ENCODE data around the gene PTBP3. TPM values are rescaled to one million over a fixed set of nuclear protein-coding genes. Genes with fewer than 3 reads are reported as not detected.

PTBP3 gene
- total and polyA plus RNA-seq, 2 of the 4 experiments (the other 2 are of a cell fraction): 8.6 to 15.6 TPM

DNA sequence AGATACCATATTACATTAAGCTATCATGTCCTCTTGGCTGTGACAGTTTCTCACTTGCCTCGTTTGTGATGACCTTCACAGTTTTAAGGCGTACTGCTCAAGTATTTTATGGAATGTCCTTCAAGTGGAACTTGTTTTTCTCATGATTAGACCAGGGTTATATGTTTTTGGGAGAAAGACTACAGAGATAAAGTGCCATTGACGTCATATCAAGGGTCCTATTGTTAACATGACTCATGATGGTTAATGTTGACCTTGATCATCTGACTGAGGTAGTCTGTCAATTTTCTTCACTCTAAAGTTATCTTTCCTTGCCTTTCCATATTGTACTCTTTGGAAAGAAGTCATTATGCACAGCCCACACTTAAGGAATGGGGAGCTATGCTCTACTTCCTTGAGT, 17.8 kb upstream of the PTBP3 start:
- no CpG with 5 or more reads among the region's 3 CpGs for WGBS, 2 experiments (ENCODE audit: extremely low coverage in 2 of 2, insufficient read length in 1 of 2)
- Histone ChIP-seq H3K9me3 (ENCODE audit: control insufficient read depth, insufficient read depth, low read length) (no peaks in the 10 kb centered on the region), H3K4me1 (ENCODE audit: control insufficient read depth, insufficient read depth, low read length) (no peaks in the 10 kb centered on the region; the same call in 1 of the 2 replicates), H3K4me2 (ENCODE audit: low read depth, low read length) (no peak overlapping the region), H3K27me3 (ENCODE audit: control insufficient read depth, insufficient read depth, low read length) (no peaks in the 10 kb centered on the region), H3K9me1 (ENCODE audit: insufficient read depth, low read length) (no peaks in the 10 kb centered on the region), H3K9ac (ENCODE audit: low read depth, low read length) (no peak overlapping the region), H4K91ac (ENCODE audit: insufficient read depth, low read depth, low read length) (no peak overlapping the region), H3K4ac (ENCODE audit: low read depth, low read length) (no peak overlapping the region), H2BK120ac (ENCODE audit: low read depth, low read length) (no peak overlapping the region), H3K18ac (ENCODE audit: low read depth, low read length) (no peak overlapping the region), H4K8ac (ENCODE audit: low read depth in 2 of 2, low read length in 2 of 2) (no peak overlapping the region), H2BK15ac (ENCODE audit: low read depth, low read length) (no peak overlapping the region), H3K36me3 (ENCODE audit: control insufficient read depth, insufficient read depth, low read length) (no peaks in the 10 kb centered on the region), H3K79me1 (ENCODE audit: low read depth in 1 of 2, low read length in 2 of 2) (no peaks in the 10 kb centered on the region), H3K4me3 (ENCODE audit: insufficient read depth, low read depth, low read length) (no peak overlapping the region), H2BK20ac (ENCODE audit: low read depth, low read length) (no peak overlapping the region), H2AK5ac (ENCODE audit: low read depth, low read length) (no peak overlapping the region), H3K56ac (ENCODE audit: extremely low read depth, insufficient read depth, low read length) (no peak overlapping the region), H2AK9ac (replicated peaks; ENCODE audit: low read depth, low read length, poor library complexity) (no peak overlapping the region), H2AFZ (replicated peaks; ENCODE audit: low read length, poor library complexity) (no peak overlapping the region), H4K5ac (ENCODE audit: low read depth, low read length) (no peak overlapping the region), H3K23ac (ENCODE audit: low read depth, low read length) (no peak overlapping the region), H4K20me1 (ENCODE audit: insufficient read depth, low read length) (no peaks in the 10 kb centered on the region), H3K14ac (replicated peaks; ENCODE audit: low read depth, low read length) (no peak overlapping the region), H3K27ac (ENCODE audit: insufficient read depth, low read length) (no peak overlapping the region), H2BK5ac (ENCODE audit: low read depth, low read length, poor library complexity, severe bottlenecking) (no peak overlapping the region)
- intact Hi-C loops (cut with micrococcal nuclease): no loop called here
- in situ Hi-C loops (cut with MboI; ENCODE audit: low sequenced_read_pairs): no loop called here
- TF ChIP-seq CHD1 (IDR thresholded peaks at IDR 0.05; ENCODE audit: low read depth, low read length) (no peak), MAFK (IDR thresholded peaks at IDR 0.05; ENCODE audit: low read depth, low read length) (no peak), FOS (IDR thresholded peaks at IDR 0.05; ENCODE audit: low read depth, low read length) (no peak), CEBPB (IDR thresholded peaks at IDR 0.05; ENCODE audit: low read depth, low read length) (no peak), POLR2A (IDR thresholded peaks at IDR 0.05; ENCODE audit: low read depth, low read length) (no peak), SMC3 (IDR thresholded peaks at IDR 0.05; ENCODE audit: low read depth, low read length) (no peak), MXI1 (IDR thresholded peaks at IDR 0.05; ENCODE audit: borderline replicate concordance, low read depth, low read length) (no peak), MAZ (IDR thresholded peaks at IDR 0.05; ENCODE audit: borderline replicate concordance, low read depth, low read length) (no peak), RFX5 (IDR thresholded peaks at IDR 0.05; ENCODE audit: low read depth, low read length) (no peak), BHLHE40 (IDR thresholded peaks at IDR 0.05; ENCODE audit: low read depth, low read length) (no peak), RCOR1 (IDR thresholded peaks at IDR 0.05; ENCODE audit: insufficient replicate concordance, low read length) (no peak), RAD21 (IDR thresholded peaks at IDR 0.05; ENCODE audit: low read length) (no peak), NFE2L2 (IDR thresholded peaks at IDR 0.05; ENCODE audit: low read depth, low read length) (no peak)
- TF ChIP-seq, protein P1, sequence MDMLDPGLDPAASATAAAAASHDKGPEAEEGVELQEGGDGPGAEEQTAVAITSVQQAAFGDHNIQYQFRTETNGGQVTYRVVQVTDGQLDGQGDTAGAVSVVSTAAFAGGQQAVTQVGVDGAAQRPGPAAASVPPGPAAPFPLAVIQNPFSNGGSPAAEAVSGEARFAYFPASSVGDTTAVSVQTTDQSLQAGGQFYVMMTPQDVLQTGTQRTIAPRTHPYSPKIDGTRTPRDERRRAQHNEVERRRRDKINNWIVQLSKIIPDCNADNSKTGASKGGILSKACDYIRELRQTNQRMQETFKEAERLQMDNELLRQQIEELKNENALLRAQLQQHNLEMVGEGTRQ (IDR thresholded peaks at IDR 0.05; ENCODE audit: low read depth, low read length): no peak
- TF ChIP-seq, protein P2, sequence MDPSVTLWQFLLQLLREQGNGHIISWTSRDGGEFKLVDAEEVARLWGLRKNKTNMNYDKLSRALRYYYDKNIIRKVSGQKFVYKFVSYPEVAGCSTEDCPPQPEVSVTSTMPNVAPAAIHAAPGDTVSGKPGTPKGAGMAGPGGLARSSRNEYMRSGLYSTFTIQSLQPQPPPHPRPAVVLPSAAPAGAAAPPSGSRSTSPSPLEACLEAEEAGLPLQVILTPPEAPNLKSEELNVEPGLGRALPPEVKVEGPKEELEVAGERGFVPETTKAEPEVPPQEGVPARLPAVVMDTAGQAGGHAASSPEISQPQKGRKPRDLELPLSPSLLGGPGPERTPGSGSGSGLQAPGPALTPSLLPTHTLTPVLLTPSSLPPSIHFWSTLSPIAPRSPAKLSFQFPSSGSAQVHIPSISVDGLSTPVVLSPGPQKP (IDR thresholded peaks at IDR 0.05; ENCODE audit: borderline replicate concordance, low read depth, low read length): no peak
- TF ChIP-seq, protein P3, sequence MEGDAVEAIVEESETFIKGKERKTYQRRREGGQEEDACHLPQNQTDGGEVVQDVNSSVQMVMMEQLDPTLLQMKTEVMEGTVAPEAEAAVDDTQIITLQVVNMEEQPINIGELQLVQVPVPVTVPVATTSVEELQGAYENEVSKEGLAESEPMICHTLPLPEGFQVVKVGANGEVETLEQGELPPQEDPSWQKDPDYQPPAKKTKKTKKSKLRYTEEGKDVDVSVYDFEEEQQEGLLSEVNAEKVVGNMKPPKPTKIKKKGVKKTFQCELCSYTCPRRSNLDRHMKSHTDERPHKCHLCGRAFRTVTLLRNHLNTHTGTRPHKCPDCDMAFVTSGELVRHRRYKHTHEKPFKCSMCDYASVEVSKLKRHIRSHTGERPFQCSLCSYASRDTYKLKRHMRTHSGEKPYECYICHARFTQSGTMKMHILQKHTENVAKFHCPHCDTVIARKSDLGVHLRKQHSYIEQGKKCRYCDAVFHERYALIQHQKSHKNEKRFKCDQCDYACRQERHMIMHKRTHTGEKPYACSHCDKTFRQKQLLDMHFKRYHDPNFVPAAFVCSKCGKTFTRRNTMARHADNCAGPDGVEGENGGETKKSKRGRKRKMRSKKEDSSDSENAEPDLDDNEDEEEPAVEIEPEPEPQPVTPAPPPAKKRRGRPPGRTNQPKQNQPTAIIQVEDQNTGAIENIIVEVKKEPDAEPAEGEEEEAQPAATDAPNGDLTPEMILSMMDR (conservative IDR thresholded peaks at IDR 0.05; ENCODE audit: low read depth, low read length): no peak
- ChIA-PET POLR2A (ENCODE audit: unreplicated experiment) (no interaction called here), CTCF (interaction anchor here (0.7 kb wide), 1 partner anchor 188 kb away, joined by 3 read pairs; no protein-coding TSS in a partner anchor)
- dilution Hi-C loops (cut with HindIII; ENCODE audit: low sequenced_read_pairs, unreplicated experiment): no loop called here
- no peak for DNase-seq
- no TSS peak for BruUV-seq (replicated peaks)
- ATAC-seq (ENCODE audit: low read depth): no peak

All from IMR-90 (cell line).